DMS 273 (cell line): ENCODE results near the gene GUCY1B1.

Experiments used
- DNase-seq: peaks from one replicate; lab custom pipeline; 2025; ENCODE audit not compliant: unreplicated experiment; lab: John Stamatoyannopoulos, UW

Gene GUCY1B1

GRCh38 chr4:155855897-155856296 is 97.1 kb downstream of the GUCY1B1 start:
- no peak for DNase-seq
